Activated CD4-positive, alpha-beta T cell treated with anti-CD3 and anti-CD28 coated beads, Interleukin-2, amount 50 U/mL, for 16 hours (primary cell): Measurements from ENCODE around the gene PNMA8B.

Source experiments
- DNase-seq: peaks from one replicate; pipeline ENCODE4 v3.0.0-alpha.2; 2020

The PNMA8B gene

GRCh38 chr19:46451352-46451751 is 44.3 kb downstream of the PNMA8B start:
- no peak for DNase-seq

- no peak for DNase-seq
These were observed 44.9 kb downstream of the PNMA8B start for GRCh38 chr19:46450737-46451136.

GRCh38 chr19:46449228-46449627 is 46.4 kb downstream of the PNMA8B start:
- DNase-seq, result no peak

GRCh38 chr19:46448601-46449000 is 47.1 kb downstream of the PNMA8B start:
- DNase-seq, result no peak

DNA sequence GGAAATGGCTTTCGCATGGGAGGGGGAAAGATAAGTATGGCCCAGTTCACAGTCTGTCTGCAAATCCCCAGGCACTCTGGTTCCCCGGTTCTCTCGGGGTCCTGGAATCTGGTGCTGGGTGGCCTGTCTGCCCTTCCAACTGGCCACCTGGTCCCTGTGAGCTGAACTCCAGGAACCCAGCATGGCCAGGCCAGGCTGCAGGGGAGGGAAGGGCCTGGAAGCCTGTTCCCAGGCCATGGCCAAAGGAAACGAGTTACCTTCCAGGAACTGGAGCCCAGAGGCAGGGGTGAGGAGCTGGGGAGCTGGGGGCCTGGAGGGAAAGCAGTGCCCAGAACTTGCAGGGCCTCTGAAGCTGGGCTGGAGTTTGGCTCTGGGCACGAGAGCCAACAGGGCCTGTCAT is 47.8 kb downstream of the PNMA8B start:
- DNase-seq, result no peak

GRCh38 chr19:46447006-46447405 is 48.7 kb downstream of the PNMA8B start:
- no peak for DNase-seq

- DNase-seq, result no peak
These were observed 49.6 kb downstream of the PNMA8B start for GRCh38 chr19:46446021-46446420.

- no peak for DNase-seq
These were observed 52.7 kb downstream of the PNMA8B start for GRCh38 chr19:46442808-46443450.

- no peak for DNase-seq
These were observed 53.8 kb downstream of the PNMA8B start for GRCh38 chr19:46441866-46442265.
